ENCODE results near the gene PKDCC. TPM values are rescaled to one million over a fixed set of nuclear protein-coding genes. Genes with fewer than 3 reads are reported as not detected.

Gene PKDCC
- total RNA-seq, 2 experiments from 2014 or later: not detected

DNA sequence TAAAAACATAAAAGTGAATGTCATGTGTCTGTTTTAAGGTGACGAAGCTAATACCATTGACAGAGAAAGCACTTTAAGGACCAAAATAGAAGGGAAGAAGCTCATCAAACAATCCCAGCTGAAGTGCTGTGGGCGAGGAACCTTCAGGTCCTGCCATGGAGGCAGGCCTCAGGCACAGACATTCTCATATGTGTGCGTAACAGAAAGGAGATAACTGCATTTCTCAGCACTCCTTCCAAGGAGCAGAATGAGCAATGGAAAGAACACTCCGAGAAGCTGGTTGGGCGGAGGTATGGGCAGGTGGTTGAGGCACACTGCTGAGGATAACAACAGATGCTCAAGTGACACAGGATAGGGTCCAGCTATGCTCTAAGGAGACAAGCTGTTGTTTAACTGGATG lies 42.4 kb downstream of the PKDCC start:
- Mint-ChIP-seq H3K27ac (no peak overlapping the region), H3K4me1 (ENCODE audit: low read depth) (no peaks in the 10 kb centered on the region), H3K27me3 (ENCODE audit: low read depth) (no peaks in the 10 kb centered on the region), H3K9me3 (no peaks in the 10 kb centered on the region), H3K4me3 (no peak overlapping the region), H3K36me3 (ENCODE audit: low read depth) (no peaks in the 10 kb centered on the region)
- CTCF ChIA-PET: interaction anchor here (0.6 to 11.8 kb wide), 18 partner anchors 9 to 297 kb away, joined by 3 to 291 read pairs (median 4); no protein-coding TSS in a partner anchor
- no peak for DNase-seq
- intact Hi-C loops (cut with micrococcal nuclease): loop anchor here (5.0 kb wide), 1 partner anchor 572 kb away; no protein-coding TSS in a partner anchor

DNA sequence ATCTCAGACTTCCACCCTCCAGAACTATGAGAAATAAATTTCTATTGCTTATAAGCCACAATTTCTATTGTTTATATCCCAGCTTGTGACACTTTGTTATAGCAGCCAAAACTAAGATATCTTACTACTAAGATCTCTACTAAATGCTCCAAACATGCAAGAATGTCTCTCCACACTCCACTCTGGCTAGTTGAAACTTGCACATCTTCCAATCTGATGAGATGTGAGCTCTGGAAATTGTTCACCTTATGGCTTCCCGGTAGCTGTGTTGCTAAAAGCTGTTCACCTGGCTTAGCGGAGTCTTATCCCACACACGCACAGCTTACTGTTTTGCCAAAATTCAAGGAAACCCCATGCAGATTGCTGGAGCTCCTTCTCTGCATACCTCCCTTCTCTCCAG lies 43.9 kb downstream of the PKDCC start:
- H3K36me3 Mint-ChIP-seq (ENCODE audit: low read depth): no peaks in the 10 kb centered on the region
- no peaks in the 10 kb centered on the region for H3K4me1 Mint-ChIP-seq (ENCODE audit: low read depth)
- H3K27ac Mint-ChIP-seq: no peak overlapping the region
- H3K9me3 Mint-ChIP-seq: no peaks in the 10 kb centered on the region
- H3K27me3 Mint-ChIP-seq (ENCODE audit: low read depth): no peaks in the 10 kb centered on the region
- no peak for DNase-seq
- no peak overlapping the region for H3K4me3 Mint-ChIP-seq
- intact Hi-C loops (cut with micrococcal nuclease): loop anchor here (5.0 kb wide), 1 partner anchor 571 kb away; no protein-coding TSS in a partner anchor
- CTCF ChIA-PET: interaction anchor here (0.5 to 11.8 kb wide), 14 partner anchors 14 to 250 kb away, joined by 3 to 291 read pairs (median 4); no protein-coding TSS in a partner anchor

DNA sequence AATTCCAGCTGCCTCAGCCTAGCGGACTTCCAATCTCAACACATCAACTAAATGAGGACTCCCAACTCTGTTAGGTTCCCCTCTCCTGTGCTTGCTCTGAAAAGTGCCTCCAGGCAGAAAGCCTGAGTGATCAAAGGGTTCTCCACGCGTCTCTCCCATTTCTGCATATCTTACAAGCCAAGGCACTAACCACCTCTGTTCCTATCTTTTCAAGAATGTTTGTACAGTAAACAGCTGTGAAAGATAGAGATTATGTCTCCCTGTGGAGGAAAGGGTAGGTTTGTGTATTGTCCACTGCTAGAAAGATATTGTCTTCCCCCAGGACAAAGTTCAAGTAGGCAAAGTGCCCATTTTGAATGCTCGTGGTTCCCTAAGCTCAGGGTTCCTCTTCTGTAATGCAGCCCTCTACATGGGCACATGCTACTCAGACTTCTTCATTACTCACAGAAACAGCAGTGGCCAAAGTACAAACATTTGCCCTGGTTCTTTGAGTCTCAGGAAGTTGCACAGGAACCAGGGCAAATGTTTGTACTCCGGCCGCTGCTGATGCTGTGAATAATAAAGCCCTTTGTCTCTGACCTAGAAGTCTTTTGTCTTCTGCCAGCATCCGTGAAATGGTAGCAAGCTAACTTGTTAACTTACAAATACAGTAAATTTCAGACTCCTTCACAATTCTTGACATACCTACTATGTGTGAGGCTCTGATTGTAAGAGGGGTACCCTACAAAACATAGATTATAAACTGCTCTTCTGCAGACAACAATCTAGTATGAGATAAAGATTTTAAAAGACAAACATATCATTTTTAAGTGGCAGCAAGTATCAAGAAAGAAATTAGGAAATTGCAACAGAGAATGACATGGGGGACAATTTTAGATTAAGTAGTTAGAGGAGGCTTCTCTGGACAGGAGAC lies 44.5 kb downstream of the PKDCC start:
- CTCF ChIA-PET: interaction anchor here (0.5 to 11.8 kb wide), 8 partner anchors 50 to 251 kb away, joined by 3 to 291 read pairs (median 4); no protein-coding TSS in a partner anchor
- Mint-ChIP-seq H3K4me1 (ENCODE audit: low read depth) (peaks cover 3% of the 10 kb centered on the region), H3K27me3 (ENCODE audit: low read depth) (no peaks in the 10 kb centered on the region), H3K9me3 (no peaks in the 10 kb centered on the region), H3K27ac (no peak overlapping the region), H3K4me3 (no peak overlapping the region), H3K36me3 (ENCODE audit: low read depth) (no peaks in the 10 kb centered on the region)
- no peak for DNase-seq
- intact Hi-C loops (cut with micrococcal nuclease): loop anchor here (5.0 kb wide), 1 partner anchor 570 kb away; no protein-coding TSS in a partner anchor

DNA sequence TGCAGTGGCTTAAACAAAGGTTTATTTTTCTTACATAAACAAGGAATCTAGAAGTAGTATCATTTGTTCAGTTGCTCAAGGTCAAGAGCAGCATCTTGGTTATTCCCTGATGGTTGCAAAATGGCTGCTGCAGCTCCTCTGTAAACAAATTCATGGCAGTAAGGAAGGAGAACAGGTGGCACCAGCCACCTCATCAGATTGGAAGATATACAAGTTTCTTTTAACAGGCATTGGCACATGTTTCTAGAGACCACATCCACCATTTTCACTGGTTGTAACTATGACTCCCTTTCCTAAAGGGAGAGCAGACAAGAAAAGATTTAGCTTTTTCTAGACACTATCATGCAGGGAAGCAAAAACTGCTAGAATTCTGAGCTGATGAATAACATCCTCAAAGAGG lies 46.3 kb downstream of the PKDCC start:
- no peaks in the 10 kb centered on the region for H3K36me3 Mint-ChIP-seq (ENCODE audit: low read depth)
- no peaks in the 10 kb centered on the region for H3K9me3 Mint-ChIP-seq
- intact Hi-C loops (cut with micrococcal nuclease): loop anchor here (5.0 kb wide), 1 partner anchor 568 kb away; no protein-coding TSS in a partner anchor
- CTCF ChIA-PET: interaction anchor here (0.6 to 5.6 kb wide), 13 partner anchors 8 to 262 kb away, joined by 3 to 75 read pairs (median 6); no protein-coding TSS in a partner anchor
- H3K27me3 Mint-ChIP-seq (ENCODE audit: low read depth): no peaks in the 10 kb centered on the region
- H3K4me1 Mint-ChIP-seq (ENCODE audit: low read depth): peaks cover 10% of the 10 kb centered on the region
- H3K27ac Mint-ChIP-seq: no peak overlapping the region
- no peak for DNase-seq
- H3K4me3 Mint-ChIP-seq: no peak overlapping the region

DNA sequence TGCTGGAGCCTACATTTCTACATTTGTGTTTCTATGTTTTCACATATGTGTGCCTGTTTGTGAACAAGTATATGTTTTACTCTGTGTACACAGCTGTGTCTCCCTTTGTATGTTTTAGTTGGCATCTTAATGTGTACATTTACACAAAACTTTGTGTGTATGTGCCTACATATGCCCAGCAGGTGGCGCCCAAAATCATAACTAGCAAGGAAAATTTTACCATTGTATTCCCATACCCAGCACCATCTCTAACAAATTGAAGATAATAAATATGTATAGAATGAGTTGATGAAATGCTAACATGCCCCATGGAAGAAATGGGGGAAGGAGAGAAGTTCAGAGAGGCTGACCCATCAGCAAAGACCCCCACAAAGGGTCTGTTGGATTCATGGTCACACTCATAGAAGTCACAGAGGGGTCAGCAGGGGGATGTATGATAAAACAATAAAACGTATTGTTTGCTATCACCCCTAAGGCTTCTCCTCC lies 48.1 kb downstream of the PKDCC start:
- H3K9me3 Mint-ChIP-seq: peaks cover 12% of the 10 kb centered on the region
- H3K27me3 Mint-ChIP-seq (ENCODE audit: low read depth): no peaks in the 10 kb centered on the region
- H3K4me3 Mint-ChIP-seq: no peak overlapping the region
- CTCF ChIA-PET: interaction anchor here (0.5 to 5.6 kb wide), 40 partner anchors 10 to 1347 kb away, joined by 3 to 75 read pairs (median 5); no protein-coding TSS in a partner anchor
- H3K36me3 Mint-ChIP-seq (ENCODE audit: low read depth): peaks cover 2% of the 10 kb centered on the region
- DNase-seq: peak; percentile 89
- intact Hi-C loops (cut with micrococcal nuclease): loop anchor here (1.0 to 2.0 kb wide), 5 partner anchors 100 to 399 kb away; partner anchors contain the start of gene COX7A2L
- H3K27ac Mint-ChIP-seq: no peak overlapping the region
- H3K4me1 Mint-ChIP-seq (ENCODE audit: low read depth): peaks cover 24% of the 10 kb centered on the region

DNA sequence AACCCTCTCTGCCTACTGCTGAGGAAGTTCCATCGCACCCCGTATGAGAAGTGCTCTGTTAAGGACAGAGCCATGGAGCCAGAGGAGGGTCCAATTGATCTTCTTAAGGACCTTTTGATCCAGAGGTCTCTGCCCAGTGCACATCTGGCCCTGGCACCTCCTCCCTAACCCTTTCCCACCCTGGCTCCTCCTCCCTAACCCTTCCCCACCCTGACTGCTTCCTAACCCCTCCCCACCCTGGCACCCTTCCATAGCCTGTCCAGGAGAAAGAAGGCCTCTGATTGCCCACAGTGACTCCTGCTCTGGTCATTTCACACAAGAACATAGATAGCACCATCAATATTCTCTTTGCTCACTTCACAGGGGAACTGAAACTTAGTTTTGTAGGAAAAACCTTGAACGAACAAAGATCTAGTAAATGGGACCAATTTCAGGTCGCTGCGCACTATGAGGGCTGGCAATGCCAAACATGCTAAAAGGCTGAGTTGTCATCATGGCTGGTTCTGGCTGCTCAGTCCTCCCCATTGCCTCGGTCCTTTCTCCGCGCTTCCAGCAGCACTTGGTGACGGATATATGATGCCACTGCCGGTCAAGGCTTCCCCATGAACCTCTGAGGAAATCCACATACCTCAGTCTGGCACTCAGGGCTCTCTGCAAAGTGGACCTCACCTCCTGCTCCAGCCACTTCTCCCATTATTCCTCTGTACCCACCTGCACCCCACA lies 49.2 kb downstream of the PKDCC start:
- DNase-seq: no peak
- CTCF ChIA-PET: interaction anchor here (0.6 to 5.6 kb wide), 35 partner anchors 9 to 733 kb away, joined by 3 to 75 read pairs (median 5); no protein-coding TSS in a partner anchor
- Mint-ChIP-seq H3K4me1 (ENCODE audit: low read depth) (peaks cover 30% of the 10 kb centered on the region), H3K9me3 (peaks cover 12% of the 10 kb centered on the region), H3K27ac (peak overlapping the region; percentile 7), H3K27me3 (ENCODE audit: low read depth) (no peaks in the 10 kb centered on the region), H3K4me3 (no peak overlapping the region), H3K36me3 (ENCODE audit: low read depth) (peaks cover 2% of the 10 kb centered on the region)
- intact Hi-C loops (cut with micrococcal nuclease): loop anchor here (1.0 to 2.0 kb wide), 5 partner anchors 99 to 398 kb away; partner anchors contain the start of gene COX7A2L

DNA sequence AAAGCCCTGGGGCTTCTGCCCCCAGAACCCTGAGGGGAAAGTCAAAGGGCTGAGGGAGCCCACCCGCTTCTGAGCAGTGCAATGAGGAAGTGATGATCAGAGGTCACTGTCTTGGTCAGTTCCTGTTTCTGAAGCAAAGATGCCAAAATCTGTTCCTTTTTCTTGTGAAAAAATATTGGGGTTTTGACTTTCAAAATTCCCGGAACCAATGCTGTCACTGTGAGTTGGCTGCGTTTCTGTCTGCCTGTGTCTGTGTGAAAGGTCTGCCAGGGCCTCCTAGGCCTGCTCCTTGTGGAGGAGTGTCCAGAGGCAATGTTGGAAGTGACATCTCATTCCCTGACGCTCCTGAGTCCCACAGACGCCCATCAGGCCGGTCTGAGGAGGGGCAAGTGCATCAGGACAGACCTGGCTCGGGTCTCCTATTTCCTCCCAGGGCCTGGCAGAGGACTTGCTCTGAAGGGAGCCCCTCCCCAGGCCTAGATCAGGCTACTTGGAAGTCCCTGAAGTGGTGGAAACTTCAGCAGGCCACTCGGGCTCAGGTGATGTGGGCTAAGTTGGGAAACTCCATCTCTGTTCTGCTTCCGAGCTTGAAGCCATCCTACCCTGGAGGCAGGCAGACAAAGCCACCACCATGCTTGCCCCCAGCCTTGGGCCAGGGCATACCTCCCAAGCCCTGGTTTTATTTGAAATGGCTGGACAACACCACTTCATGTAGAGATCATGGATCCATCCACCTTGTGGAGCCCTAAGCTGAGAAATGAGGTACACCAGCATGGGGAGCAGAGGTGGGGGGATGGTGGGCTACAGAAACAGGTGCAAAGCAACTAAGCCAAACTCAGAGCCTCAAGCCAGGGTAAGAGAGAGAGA lies 51.0 kb downstream of the PKDCC start:
- no peak for DNase-seq
- Mint-ChIP-seq H3K4me3 (no peak overlapping the region), H3K27me3 (ENCODE audit: low read depth) (no peaks in the 10 kb centered on the region), H3K4me1 (ENCODE audit: low read depth) (peaks cover 40% of the 10 kb centered on the region), H3K27ac (peak overlapping the region; percentile 26), H3K36me3 (ENCODE audit: low read depth) (peaks cover 2% of the 10 kb centered on the region), H3K9me3 (peaks cover 12% of the 10 kb centered on the region)
- CTCF ChIA-PET: interaction anchor here (0.7 to 5.6 kb wide), 6 partner anchors 9 to 273 kb away, joined by 3 to 75 read pairs (median 5); no protein-coding TSS in a partner anchor
- intact Hi-C loops (cut with micrococcal nuclease): no loop called here

DNA sequence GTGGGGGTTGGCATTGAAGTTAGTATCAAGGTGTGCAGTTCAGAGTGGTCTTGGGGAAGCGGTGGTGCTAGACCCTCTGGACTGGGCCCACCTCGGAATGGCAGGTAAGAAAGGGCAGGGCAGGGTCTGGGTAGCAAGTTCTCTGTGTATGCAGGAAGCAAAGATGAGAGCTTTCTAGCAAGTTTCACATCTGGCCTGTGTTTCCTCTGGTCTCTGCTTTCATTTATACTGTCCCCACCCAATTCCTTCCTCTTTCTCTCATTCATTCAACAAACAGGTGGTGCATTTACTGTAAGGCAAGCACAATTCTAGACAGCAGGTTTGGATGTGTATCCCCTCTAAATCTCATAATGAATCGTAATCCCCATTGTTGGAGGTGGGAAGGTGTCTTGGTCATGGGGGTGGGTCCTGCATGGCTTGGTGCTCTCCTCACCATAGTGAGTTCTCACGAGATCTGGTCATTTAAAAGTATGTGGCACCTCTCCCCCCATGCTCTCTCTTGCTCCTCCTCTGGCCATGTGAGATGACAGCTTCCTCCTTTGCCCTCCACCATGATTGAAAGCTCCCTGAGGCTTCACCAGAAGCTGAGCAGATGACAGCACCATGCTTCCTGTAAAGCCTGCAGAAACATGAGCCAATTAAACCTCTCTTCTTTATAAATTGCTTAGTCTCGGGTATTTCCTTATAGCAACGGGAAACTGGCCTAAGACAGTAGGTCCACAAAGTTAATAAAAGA lies 51.8 kb downstream of the PKDCC start:
- H3K9me3 Mint-ChIP-seq: peaks cover 12% of the 10 kb centered on the region
- no peak overlapping the region for H3K27ac Mint-ChIP-seq
- DNase-seq: no peak
- H3K4me3 Mint-ChIP-seq: no peak overlapping the region
- CTCF ChIA-PET: interaction anchor here (0.7 to 2.0 kb wide), 5 partner anchors 10 to 229 kb away, joined by 3 to 11 read pairs (median 5); no protein-coding TSS in a partner anchor
- H3K4me1 Mint-ChIP-seq (ENCODE audit: low read depth): peaks cover 48% of the 10 kb centered on the region
- peaks cover 2% of the 10 kb centered on the region for H3K36me3 Mint-ChIP-seq (ENCODE audit: low read depth)
- intact Hi-C loops (cut with micrococcal nuclease): loop anchor here (5.0 to 10.0 kb wide), 2 partner anchors 553 to 715 kb away; no protein-coding TSS in a partner anchor
- no peaks in the 10 kb centered on the region for H3K27me3 Mint-ChIP-seq (ENCODE audit: low read depth)

DNA sequence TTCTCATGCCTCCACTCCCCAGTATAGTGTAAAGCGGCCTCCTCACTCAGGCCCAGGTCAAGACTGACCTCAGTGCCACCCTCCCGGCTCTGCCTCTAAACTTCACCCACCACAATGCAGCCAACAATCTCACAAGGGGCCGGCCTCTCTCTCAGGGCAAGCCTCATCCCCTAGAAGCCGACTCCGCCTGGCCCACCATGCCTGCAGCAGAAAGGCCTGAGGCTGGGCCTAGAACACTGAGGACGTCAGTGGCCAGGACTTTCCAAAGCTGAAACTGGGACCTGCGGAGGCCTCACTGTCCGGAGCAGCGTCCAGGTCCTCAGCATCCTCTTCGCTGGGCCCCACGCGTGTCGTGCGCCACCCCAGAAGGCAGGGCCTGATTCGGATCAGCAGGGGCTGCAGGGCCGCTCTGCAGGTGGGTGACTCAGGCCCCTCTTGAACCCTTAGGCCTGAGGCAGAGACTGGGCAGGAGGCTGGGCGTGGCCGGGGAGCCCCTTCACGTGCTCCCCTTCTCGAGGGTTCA lies 52.9 kb downstream of the PKDCC start:
- H3K4me1 Mint-ChIP-seq (ENCODE audit: low read depth): peaks cover 58% of the 10 kb centered on the region
- peaks cover 2% of the 10 kb centered on the region for H3K36me3 Mint-ChIP-seq (ENCODE audit: low read depth)
- H3K4me3 Mint-ChIP-seq: peak overlapping the region; percentile 17
- peaks cover 12% of the 10 kb centered on the region for H3K9me3 Mint-ChIP-seq
- peak overlapping the region; percentile 3 for H3K27ac Mint-ChIP-seq
- no peaks in the 10 kb centered on the region for H3K27me3 Mint-ChIP-seq (ENCODE audit: low read depth)
- no peak for DNase-seq
- intact Hi-C loops (cut with micrococcal nuclease): loop anchor here (5.0 to 10.0 kb wide), 2 partner anchors 552 to 714 kb away; no protein-coding TSS in a partner anchor
- CTCF ChIA-PET: interaction anchor here (1.6 to 2.0 kb wide), 2 partner anchors 33 to 95 kb away, joined by 4 to 11 read pairs; no protein-coding TSS in a partner anchor

Data from activated naive CD4-positive, alpha-beta T cell treated with anti-CD3 and anti-CD28 coated beads for 36 hours (primary cell).